H1 (cell line): ENCODE data around the gene ZNF536. TPM values are rescaled to one million over a fixed set of nuclear protein-coding genes. Genes with fewer than 3 reads are reported as not detected.

Experiments
- CTCF ChIA-PET: fragments of 300-600 bp; sonication (Branson Sonifier 250); formaldehyde crosslinking; loops from one replicate; lab custom pipeline; 2021; ENCODE audit not compliant: partially characterized antibody; lab: Charles Lee
- POLR2A ChIA-PET: fragments of 300-600 bp; sonication (Branson Sonifier 250); formaldehyde crosslinking; loops from one replicate; lab custom pipeline; 2021; ENCODE audit warnings: inconsistent platforms; ENCODE audit not compliant: partially characterized antibody; lab: Charles Lee
- DNase-seq, 2 experiments: peaks; one replicate each; pipeline versions ENCODE4 v3.0.0 to v3.0.0-alpha.2; 2010 to 2022; ENCODE audit warnings: low spot score in 2 of 2, low read depth in 1 of 2, mixed read lengths in 1 of 2
- FAIRE-seq: peaks from 2 replicates; lab custom pipeline; 2011; peaks lifted over from hg19 to GRCh38; lab: Jason Lieb, UNC
- H2AFZ ChIP-seq: 2 replicates; pipeline ENCODE4 v1.8.1; 2012; ENCODE audit warnings: low read length, inconsistent platforms
- H2AK5ac ChIP-seq: 2 replicates; pipeline ENCODE4 v1.6.1; 2013; ENCODE audit warnings: low read depth, low read length
- H2BK120ac ChIP-seq: replicated peaks from 2 replicates; pipeline ENCODE3; 2013; ENCODE audit warnings: low read depth, low read length, inconsistent platforms
- H2BK12ac ChIP-seq: 2 replicates; pipeline ENCODE4 v1.6.1; 2013; ENCODE audit warnings: low read depth, low read length
- H2BK15ac ChIP-seq: 2 replicates; pipeline ENCODE4 v1.6.1; 2013; ENCODE audit warnings: low read length
- H2BK20ac ChIP-seq: 2 replicates; pipeline ENCODE4 v1.6.1; 2013; ENCODE audit warnings: low read length
- H2BK5ac ChIP-seq: 2 replicates; pipeline ENCODE4 v1.6.1; 2013; ENCODE audit warnings: low read depth, low read length
- H3K14ac ChIP-seq: 2 replicates; pipeline ENCODE4 v1.6.1; 2013; ENCODE audit warnings: inconsistent platforms; ENCODE audit not compliant: insufficient read length
- H3K18ac ChIP-seq: 2 replicates; pipeline ENCODE4 v1.6.1; 2013; ENCODE audit warnings: low read length; ENCODE audit errors: extremely low read depth
- H3K23ac ChIP-seq: 2 replicates; pipeline ENCODE4 v1.6.1; 2013; ENCODE audit warnings: inconsistent platforms; ENCODE audit not compliant: insufficient read length
- H3K23me2 ChIP-seq: 2 replicates; pipeline ENCODE4 v1.6.1; 2013; ENCODE audit warnings: low read depth, low read length
- H3K27ac ChIP-seq: 2 replicates; pipeline ENCODE4 v1.6.1; 2011; ENCODE audit warnings: low read depth, low read length, inconsistent platforms
- H3K27me3 ChIP-seq, 4 experiments: replicated peaks in 1 of 4; 1 replicate in 1 of 4; 2 replicates in 3 of 4; pipeline versions ENCODE4 v1.6.1 to v1.8.1; 2011 to 2013; ENCODE audit warnings: low read length in 3 of 4, mild to moderate bottlenecking in 3 of 4, inconsistent platforms in 2 of 4, mixed read lengths in 2 of 4, moderate library complexity in 1 of 4; ENCODE audit not compliant: control insufficient read depth in 3 of 4, insufficient read depth in 3 of 4; ENCODE audit errors: extremely low read depth in 1 of 4
- H3K36me3 ChIP-seq, 4 experiments: 2 replicates each; pipeline versions ENCODE4 v1.6.1 to v1.8.1; 2011 to 2013; ENCODE audit warnings: mild to moderate bottlenecking in 4 of 4, low read length in 3 of 4, moderate library complexity in 2 of 4, control low read depth in 1 of 4, inconsistent platforms in 1 of 4; ENCODE audit not compliant: insufficient read depth in 4 of 4, control insufficient read depth in 2 of 4
- H3K4ac ChIP-seq: replicated peaks from 2 replicates; pipeline ENCODE3; 2013; ENCODE audit warnings: low read length, low read depth, mixed read lengths, inconsistent platforms; ENCODE audit not compliant: insufficient read length
- H3K4me1 ChIP-seq, 4 experiments: replicated peaks in 1 of 4; 1 replicate in 1 of 4; 2 replicates in 3 of 4; pipeline versions ENCODE4 v1.6.1 to v1.8.1; 2011 to 2013; ENCODE audit warnings: low read length in 3 of 4, inconsistent platforms in 2 of 4, mixed read lengths in 1 of 4; ENCODE audit not compliant: insufficient read depth in 4 of 4, control insufficient read depth in 3 of 4
- H3K4me2 ChIP-seq, 2 experiments: 2 replicates each; pipeline versions ENCODE4 v1.6.1 to v1.8.1; 2011 to 2013; ENCODE audit warnings: low read depth in 2 of 2, low read length in 2 of 2, control low read depth in 1 of 2, inconsistent platforms in 1 of 2, mild to moderate bottlenecking in 1 of 2; ENCODE audit not compliant: insufficient read depth in 1 of 2
- H3K4me3 ChIP-seq, 4 experiments: fragments of 200-600, 300-600 bp in 1 of 4; sonication (generic), shearing (Covaris generic), sonication (Bioruptor Twin) in 1 of 4; 2 replicates each; pipeline versions ENCODE4 v1.5.1 to v1.8.1; 2011 to 2016; ENCODE audit warnings: low read length in 4 of 4, low read depth in 3 of 4, control low read depth in 2 of 4, inconsistent platforms in 2 of 4, mild to moderate bottlenecking in 2 of 4, mixed read lengths in 1 of 4, moderate library complexity in 1 of 4; ENCODE audit not compliant: insufficient read depth in 2 of 4; ENCODE audit errors: extremely low read depth in 1 of 4
- H3K56ac ChIP-seq: replicated peaks from 2 replicates; pipeline ENCODE3; 2013; ENCODE audit warnings: low read depth, mild to moderate bottlenecking, mixed read lengths, low read length, inconsistent platforms; ENCODE audit not compliant: insufficient read length
- H3K79me1 ChIP-seq: 2 replicates; pipeline ENCODE4 v1.6.1; 2013; ENCODE audit warnings: low read depth, low read length, control low read depth
- H3K79me2 ChIP-seq, 2 experiments: 2 replicates each; pipeline versions ENCODE4 v1.6.1 to v1.8.1; 2012 to 2013; ENCODE audit warnings: low read length in 2 of 2, mild to moderate bottlenecking in 2 of 2, inconsistent platforms in 1 of 2; ENCODE audit not compliant: insufficient read depth in 2 of 2, control insufficient read depth in 1 of 2
- H3K9ac ChIP-seq, 4 experiments: replicated peaks in 1 of 4; 1 replicate in 1 of 4; 2 replicates in 3 of 4; pipeline versions ENCODE4 v1.6.1 to v1.8.1; 2011 to 2013; ENCODE audit warnings: low read depth in 3 of 4, low read length in 3 of 4, control low read depth in 2 of 4, mild to moderate bottlenecking in 2 of 4, moderate library complexity in 2 of 4, inconsistent platforms in 1 of 4; ENCODE audit errors: extremely low read depth in 1 of 4
- H3K9me3 ChIP-seq, 2 experiments: 2 replicates each; pipeline versions ENCODE4 v1.6.1 to v1.8.1; 2012 to 2013; ENCODE audit warnings: mild to moderate bottlenecking in 2 of 2, moderate library complexity in 2 of 2, control low read depth in 1 of 2, inconsistent platforms in 1 of 2, low read depth in 1 of 2, low read length in 1 of 2, mixed read lengths in 1 of 2; ENCODE audit not compliant: insufficient read depth in 2 of 2
- H4K20me1 ChIP-seq, 2 experiments: replicated peaks in 1 of 2; 2 replicates each; pipeline versions ENCODE3 to v1.8.1; 2011 to 2013; ENCODE audit warnings: inconsistent platforms in 2 of 2, low read length in 2 of 2, mild to moderate bottlenecking in 1 of 2; ENCODE audit not compliant: insufficient read depth in 2 of 2, control insufficient read depth in 1 of 2
- H4K5ac ChIP-seq: 2 replicates; pipeline ENCODE4 v1.6.1; 2013; ENCODE audit warnings: low read length, low read depth, mixed read lengths, inconsistent platforms; ENCODE audit not compliant: insufficient read length
- H4K8ac ChIP-seq: 2 replicates; pipeline ENCODE4 v1.8.0; 2013; ENCODE audit warnings: mild to moderate bottlenecking, moderate library complexity, low read length, inconsistent platforms; ENCODE audit not compliant: insufficient read depth; ENCODE audit errors: extremely low read depth
- H4K91ac ChIP-seq: replicated peaks from 2 replicates; pipeline ENCODE3; 2013; ENCODE audit warnings: low read length, mixed read lengths, inconsistent platforms; ENCODE audit not compliant: insufficient read length
- ASH2L ChIP-seq: fragments of 200-600, 300-600 bp; sonication (generic); IDR thresholded peaks from one replicate; pipeline ENCODE4 v1.7.1; 2017; ENCODE audit warnings: low read length
- BACH1 ChIP-seq: IDR thresholded peaks from 2 replicates; pipeline ENCODE4 v1.6.1; 2012; ENCODE audit warnings: low read length, improper control_type of control experiment
- CBX5 ChIP-seq: fragments of 300-800, 300-1000 bp; sonication (generic); IDR thresholded peaks from 2 replicates; pipeline ENCODE4 v1.7.1; 2016; ENCODE audit warnings: antibody characterized with exemption, low read length, low read depth
- CBX8 ChIP-seq: fragments of 300-800, 300-1000 bp; sonication (generic); IDR thresholded peaks from 2 replicates; pipeline ENCODE4 v1.7.1; 2016; ENCODE audit warnings: low read depth, low read length, borderline replicate concordance
- GABPA ChIP-seq: IDR thresholded peaks from 2 replicates; pipeline ENCODE4 v1.6.1; 2011; ENCODE audit warnings: mild to moderate bottlenecking, low read length, moderate library complexity, borderline replicate concordance; ENCODE audit not compliant: insufficient read depth
- MAFK ChIP-seq: IDR thresholded peaks from 2 replicates; pipeline ENCODE4 v1.6.1; 2012; ENCODE audit warnings: low read depth, mild to moderate bottlenecking, improper control_type of control experiment, low read length
- POLR2AphosphoS5 ChIP-seq: IDR thresholded peaks from 2 replicates; pipeline ENCODE4 v1.6.1; 2011; ENCODE audit warnings: low read depth, low read length
- SIX5 ChIP-seq: IDR thresholded peaks from 2 replicates; pipeline ENCODE4 v1.6.1; 2011; ENCODE audit warnings: mild to moderate bottlenecking, low read depth, low read length
- SRF ChIP-seq: IDR thresholded peaks from 2 replicates; pipeline ENCODE4 v1.6.1; 2011; ENCODE audit warnings: mild to moderate bottlenecking, low read depth, low read length, moderate library complexity
- TCF12 ChIP-seq: IDR thresholded peaks from 2 replicates; pipeline ENCODE4 v1.6.1; 2011; ENCODE audit warnings: low read depth, mild to moderate bottlenecking, low read length
- TEAD4 ChIP-seq: IDR thresholded peaks from 2 replicates; pipeline ENCODE4 v1.6.1; 2012; ENCODE audit warnings: low read depth, low read length, inconsistent platforms, mixed read lengths
- WGBS, 2 experiments: shearing (Covaris generic) in 1 of 2; methylation state at CpG; one replicate each; pipeline versions ENCODE4 v1.1.6 to v1.1.7; 2013 to 2015; ENCODE audit warnings: low lambda C conversion rate in 2 of 2, mixed read lengths in 2 of 2, inconsistent platforms in 1 of 2, low coverage in 1 of 2, missing lambda C conversion rate in 1 of 2; ENCODE audit not compliant: insufficient replicate concordance in 2 of 2, insufficient coverage in 1 of 2, insufficient read length in 1 of 2; ENCODE audit errors: extremely low coverage in 1 of 2, missing lambda C conversion rate in 1 of 2; 5-methylcytosine and 5-hydroxymethylcytosine counted together
- polyA plus RNA-seq, 7 experiments: library from polyadenylated mRNA; depleted of rRNA in 3 of 7; stranded (reverse) in 5 of 7; unstranded in 2 of 7; fragments of >200 nt in 5 of 7; fragments of 200-250 nt in 2 of 7; gene quantifications; 1 replicate in 5 of 7; 2 replicates in 1 of 7; 4 replicates in 1 of 7; pipeline versions ENCODE4 v1.2.1 to v1.2.3, GENCODE V29; 2011 to 2013; ENCODE audit warnings: missing spikeins in 2 of 7, mixed read lengths in 2 of 7
- total RNA-seq: library from RNA; stranded (reverse); fragmentation: NEBNext Ultra II Directional; extraction: Animal tissue kit (Norgen Biotek cat#: 25700); gene quantifications from 2 replicates; pipeline ENCODE4 v1.2.1, GENCODE V29; 2021
- TF ChIP-seq, protein P1 (sequence below): IDR thresholded peaks from 2 replicates; pipeline ENCODE4 v1.6.1; 2012; ENCODE audit warnings: inconsistent platforms
- TF ChIP-seq, protein P2 (sequence below): IDR thresholded peaks from 2 replicates; pipeline ENCODE4 v1.6.1; 2011; ENCODE audit warnings: low read depth, mild to moderate bottlenecking, low read length; ENCODE audit not compliant: insufficient read depth
- TF ChIP-seq, protein P3 (sequence below): IDR thresholded peaks from 2 replicates; pipeline ENCODE4 v1.6.1; 2012; ENCODE audit warnings: inconsistent platforms

The ZNF536 gene
- total and polyA plus RNA-seq, 2 of the 8 experiments (the other 6 are each of a cell fraction or from before 2014, with no cell fraction given) = 0.09 to 0.11 TPM

DNA sequence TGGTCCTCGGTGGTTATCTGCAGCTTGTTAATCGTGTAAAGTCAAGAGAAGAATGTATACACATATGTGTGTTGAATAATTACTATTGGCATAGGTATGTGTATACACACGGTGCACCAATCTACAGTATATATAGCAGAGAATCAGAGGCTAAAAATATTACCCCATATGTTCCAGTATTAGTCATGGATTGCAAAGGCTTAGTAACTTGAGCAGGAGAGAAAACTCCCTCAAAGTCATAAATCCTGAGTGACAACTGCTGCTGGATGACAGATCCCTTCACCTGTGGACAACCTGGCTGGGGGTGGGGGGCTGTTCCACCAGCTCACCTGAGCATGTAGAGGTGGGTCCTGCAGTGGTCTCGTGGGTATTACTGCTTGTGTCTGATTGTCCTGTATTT is 185.0 kb downstream of the ZNF536 start:
- no peaks in the 10 kb centered on the region for H3K79me1 ChIP-seq
- H3K14ac ChIP-seq = no peak overlapping the region
- H4K91ac ChIP-seq = no peak overlapping the region
- H3K56ac ChIP-seq = no peak overlapping the region
- H3K9me3 ChIP-seq = no peaks in the 10 kb centered on the region
- H3K9ac ChIP-seq = no peak overlapping the region
- no peak overlapping the region; a peak in 1 of 4 replicates for H3K4me2 ChIP-seq
- no peaks in the 10 kb centered on the region for H4K20me1 ChIP-seq
- H2BK20ac ChIP-seq = no peak overlapping the region; the same call in 1 of the 2 replicates
- no peak overlapping the region for H4K5ac ChIP-seq
- H3K18ac ChIP-seq = no peak overlapping the region
- WGBS, 2 experiments = 86% methylated on average over 4 of the region's 4 CpGs; no CpG with 5 or more reads in 1 of the 2 experiments
- no peaks in the 10 kb centered on the region for H3K79me2 ChIP-seq
- no peak overlapping the region for H2BK15ac ChIP-seq
- no peak overlapping the region for H3K4me3 ChIP-seq
- H3K27me3 ChIP-seq = no peaks in the 10 kb centered on the region
- H2BK12ac ChIP-seq = no peak overlapping the region
- H2AFZ ChIP-seq = no peak overlapping the region
- peaks cover 8 to 27% (median 23%) of the 10 kb centered on the region in 4 experiments for H3K4me1 ChIP-seq
- no peak overlapping the region for H4K8ac ChIP-seq
- H3K36me3 ChIP-seq = no peaks in the 10 kb centered on the region
- no peak overlapping the region for H2BK120ac ChIP-seq
- no peak overlapping the region for H2AK5ac ChIP-seq
- no peak overlapping the region for H3K23ac ChIP-seq
- DNase-seq = no peak
- peak overlapping the region; percentile 6; the same call in 1 of the 2 replicates for H2BK5ac ChIP-seq
- no peaks in the 10 kb centered on the region for H3K23me2 ChIP-seq
- ChIA-PET POLR2A (no interaction called here), CTCF (interaction anchor here (0.8 to 1.9 kb wide), 4 partner anchors 9 to 119 kb away, joined by 3 to 7 read pairs (median 3); no protein-coding TSS in a partner anchor)
- no peak overlapping the region for H3K27ac ChIP-seq
- no peak overlapping the region for H3K4ac ChIP-seq
- no peak for FAIRE-seq
- TF ChIP-seq TEAD4 (no peak), MAFK (no peak), SRF (no peak), BACH1 (no peak), POLR2AphosphoS5 (no peak), ASH2L (no peak), SIX5 (no peak), GABPA (no peak), CBX8 (no peak), CBX5 (no peak), TCF12 (no peak)
- TF ChIP-seq, protein P1, sequence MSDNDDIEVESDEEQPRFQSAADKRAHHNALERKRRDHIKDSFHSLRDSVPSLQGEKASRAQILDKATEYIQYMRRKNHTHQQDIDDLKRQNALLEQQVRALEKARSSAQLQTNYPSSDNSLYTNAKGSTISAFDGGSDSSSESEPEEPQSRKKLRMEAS = no peak
- TF ChIP-seq, protein P2, sequence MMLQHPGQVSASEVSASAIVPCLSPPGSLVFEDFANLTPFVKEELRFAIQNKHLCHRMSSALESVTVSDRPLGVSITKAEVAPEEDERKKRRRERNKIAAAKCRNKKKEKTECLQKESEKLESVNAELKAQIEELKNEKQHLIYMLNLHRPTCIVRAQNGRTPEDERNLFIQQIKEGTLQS = no peak
- TF ChIP-seq, protein P3, sequence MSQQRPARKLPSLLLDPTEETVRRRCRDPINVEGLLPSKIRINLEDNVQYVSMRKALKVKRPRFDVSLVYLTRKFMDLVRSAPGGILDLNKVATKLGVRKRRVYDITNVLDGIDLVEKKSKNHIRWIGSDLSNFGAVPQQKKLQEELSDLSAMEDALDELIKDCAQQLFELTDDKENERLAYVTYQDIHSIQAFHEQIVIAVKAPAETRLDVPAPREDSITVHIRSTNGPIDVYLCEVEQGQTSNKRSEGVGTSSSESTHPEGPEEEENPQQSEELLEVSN = no peak
